Measurements from ENCODE around the gene VPS37C. TPM values are rescaled to one million over a fixed set of nuclear protein-coding genes. Genes with fewer than 3 reads are reported as not detected.

VPS37C gene
- total and polyA plus RNA-seq, 10 donors = 6.1 to 32.3 (median 20.5) TPM

DNA sequence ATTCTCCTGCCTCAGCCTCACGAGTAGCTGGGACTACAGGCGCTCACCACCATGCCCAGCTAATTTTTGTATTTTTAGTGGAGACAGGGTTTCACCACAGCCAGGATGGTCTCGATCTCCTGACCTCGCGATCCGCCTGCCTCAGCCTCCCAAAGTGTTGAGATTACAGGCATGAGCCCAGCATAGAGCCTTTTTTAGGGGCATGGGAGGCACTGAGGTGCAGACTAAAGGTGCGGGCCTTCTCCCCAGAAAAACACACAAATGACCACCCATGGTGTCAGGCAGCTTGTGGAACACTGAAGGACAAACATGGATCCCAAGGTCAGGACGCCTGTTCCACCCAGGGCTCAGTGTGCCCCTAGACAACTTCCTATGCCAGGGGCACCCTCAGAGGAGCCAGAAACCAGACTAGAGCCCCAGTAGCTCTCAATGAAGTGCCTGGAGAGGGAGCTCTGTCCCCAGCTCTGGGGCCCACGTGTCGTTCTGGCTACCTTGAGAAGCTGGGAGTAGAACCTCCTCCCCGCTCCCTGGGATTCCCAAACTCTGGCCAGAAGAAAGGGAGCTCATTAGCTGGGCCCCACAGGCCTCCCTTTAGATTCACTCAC, 80.1 kb downstream of the VPS37C start:
- Histone ChIP-seq H3K27me3 (replicated peaks in 1 of 7) (no peaks in the 10 kb centered on the region), H3K9me3 (no peaks in the 10 kb centered on the region), H3K4me3 (no peak overlapping the region), H3K4me1 (peaks cover 0 to 31% (median 18%) of the 10 kb centered on the region in 6 donors), H3K27ac (peak overlapping the region in 5 of 8 donors; percentile 44 to 82 (median 72)), H3K36me3 (no peaks in the 10 kb centered on the region)
- DNase-seq = no peak
- TF ChIP-seq CTCF (IDR thresholded peaks at IDR 0.05 in 8 of 11, conservative IDR thresholded peaks at IDR 0.05 in 3 of 11) = no peak
- TF ChIP-seq POLR2AphosphoS5 (IDR thresholded peaks at IDR 0.05) = no peak
- no peak for TF ChIP-seq POLR2A (IDR thresholded peaks at IDR 0.05)
- WGBS, 5 donors = 76 to 90% (median 83%) methylated on average over 7 to 11 of the region's 11 CpGs
- intact Hi-C loops (cut with DNase I; ENCODE audit: low total_unique reads) = no loop called here

GRCh38 chr11:61080526-61080925, 80.7 kb downstream of the VPS37C start:
- Histone ChIP-seq H3K36me3 (no peaks in the 10 kb centered on the region), H3K27me3 (replicated peaks in 1 of 7) (no peaks in the 10 kb centered on the region), H3K27ac (peak overlapping the region in 5 of 8 donors; percentile 28 to 82 (median 72)), H3K9me3 (no peaks in the 10 kb centered on the region), H3K4me3 (peak overlapping the region in 1 of 8 donors; percentile 22), H3K4me1 (peaks cover 0 to 35% (median 18%) of the 10 kb centered on the region in 6 donors)
- TF ChIP-seq POLR2A (IDR thresholded peaks at IDR 0.05) (no peak), POLR2AphosphoS5 (IDR thresholded peaks at IDR 0.05) (no peak), CTCF (IDR thresholded peaks at IDR 0.05 in 8 of 11, conservative IDR thresholded peaks at IDR 0.05 in 3 of 11) (no peak)
- intact Hi-C loops (cut with DNase I; ENCODE audit: low total_unique reads) = no loop called here
- no peak for DNase-seq
- WGBS, 5 donors = 80 to 84% (median 81%) methylated on average over 8 of the region's 8 CpGs

Other genes with a start within 250 kb of the VPS37C start
- 100 to 1,000 TPM in 6 of 7 donors, 10 to 100 TPM in 1; 82.1 to 125 (median 109) TPM for gene TMEM109, start 247.3 kb downstream of the VPS37C start, total RNA-seq
- 10 to 100 TPM; 53.6 to 84.7 (median 84.5) TPM for gene TMEM109, start 247.3 kb downstream of the VPS37C start, polyA plus RNA-seq
- gene TMEM132A, start 237.0 kb downstream of the VPS37C start, total RNA-seq = 10 to 100 TPM in 4 of 7 donors, 1 to 10 TPM in 3; 5.6 to 15.6 (median 13.0) TPM
- 10 to 100 TPM in 1 of 3 donors, 1 to 10 TPM in 2; 5.7 to 11.4 (median 7.1) TPM for gene TMEM132A, start 237.0 kb downstream of the VPS37C start, polyA plus RNA-seq
- gene SLC15A3, start 209.2 kb downstream of the VPS37C start, total RNA-seq = 100 to 1,000 TPM in 4 of 7 donors, 10 to 100 TPM in 3; 62.9 to 133 (median 114) TPM
- 100 to 1,000 TPM in 2 of 3 donors, 10 to 100 TPM in 1; 83.8 to 139 (median 115) TPM for gene SLC15A3, start 209.2 kb downstream of the VPS37C start, polyA plus RNA-seq
- 10 to 100 TPM; 13.4 to 47.6 (median 31.4) TPM for gene CD6, start 189.7 kb downstream of the VPS37C start, total RNA-seq
- 10 to 100 TPM; 10.9 to 21.8 (median 20.3) TPM for gene CD6, start 189.7 kb downstream of the VPS37C start, polyA plus RNA-seq
- gene CD5, start 58.9 kb downstream of the VPS37C start, total RNA-seq = 10 to 100 TPM in 6 of 7 donors, 1 to 10 TPM in 1; 9.2 to 27.4 (median 18.3) TPM
- gene CD5, start 58.9 kb downstream of the VPS37C start, polyA plus RNA-seq = 1 to 10 TPM; 2.7 to 6.3 (median 4.9) TPM
- 1 to 10 TPM in 2 of 7 donors, under 1 TPM in 2, not detected in 3; 0.37 to 2.6 (median 1.2) TPM for gene PGA3, start 42.1 kb upstream of the VPS37C start, total RNA-seq
- gene PGA3, start 42.1 kb upstream of the VPS37C start, polyA plus RNA-seq = under 1 TPM; 0.33 to 0.61 (median 0.54) TPM
- 10 to 100 TPM in 1 of 7 donors, 1 to 10 TPM in 5, not detected in 1; 1.2 to 12.2 (median 2.3) TPM for gene PGA4, start 60.9 kb upstream of the VPS37C start, total RNA-seq
- gene PGA4, start 60.9 kb upstream of the VPS37C start, polyA plus RNA-seq = 1 to 10 TPM in 1 of 3 donors, under 1 TPM in 2; 0.36 to 1.6 (median 0.93) TPM
- 1 to 10 TPM in 5 of 7 donors, under 1 TPM in 1, not detected in 1; 0.42 to 3.3 (median 1.7) TPM for gene PGA5, start 79.7 kb upstream of the VPS37C start, total RNA-seq
- under 1 TPM; 0.06 to 0.51 (median 0.46) TPM for gene PGA5, start 79.7 kb upstream of the VPS37C start, polyA plus RNA-seq
- 1 to 10 TPM in 4 of 7 donors, under 1 TPM in 3; 0.23 to 3.2 (median 1.2) TPM for gene VWCE, start 133.9 kb upstream of the VPS37C start, total RNA-seq
- 1 to 10 TPM in 2 of 3 donors, under 1 TPM in 1; 0.80 to 1.6 (median 1.2) TPM for gene VWCE, start 133.9 kb upstream of the VPS37C start, polyA plus RNA-seq
- gene DDB1, start 171.7 kb upstream of the VPS37C start, total RNA-seq = 100 to 1,000 TPM; 118 to 157 (median 151) TPM
- 10 to 100 TPM; 68.7 to 94.7 (median 83.4) TPM for gene DDB1, start 171.7 kb upstream of the VPS37C start, polyA plus RNA-seq
- gene TKFC, start 171.8 kb upstream of the VPS37C start, total RNA-seq = 10 to 100 TPM; 33.1 to 61.5 (median 36.4) TPM
- 10 to 100 TPM; 30.6 to 45.3 (median 31.3) TPM for gene TKFC, start 171.8 kb upstream of the VPS37C start, polyA plus RNA-seq
- gene CYB561A3, start 200.5 kb upstream of the VPS37C start, total RNA-seq = 100 to 1,000 TPM in 4 of 7 donors, 10 to 100 TPM in 3; 82.5 to 138 (median 126) TPM
- 10 to 100 TPM; 62.1 to 79.6 (median 64.6) TPM for gene CYB561A3, start 200.5 kb upstream of the VPS37C start, polyA plus RNA-seq
- 10 to 100 TPM; 26.8 to 52.4 (median 39.0) TPM for gene TMEM138, start 200.9 kb upstream of the VPS37C start, total RNA-seq
- gene TMEM138, start 200.9 kb upstream of the VPS37C start, polyA plus RNA-seq = 10 to 100 TPM; 42.3 to 53.9 (median 49.2) TPM
- gene TMEM216, start 231.2 kb upstream of the VPS37C start, total RNA-seq = 10 to 100 TPM; 10.5 to 26.0 (median 17.1) TPM
- 10 to 100 TPM; 20.7 to 24.6 (median 20.7) TPM for gene TMEM216, start 231.2 kb upstream of the VPS37C start, polyA plus RNA-seq